ENCODE measurements around the gene KRT86.

Gene KRT86

GRCh38 chr12:52318241-52318990 lies 44.0 kb downstream of the KRT86 start:
- DNase-seq, result no peak

GRCh38 chr12:52319097-52319496 lies 44.7 kb downstream of the KRT86 start:
- peak; percentile 85 for DNase-seq

- DNase-seq, result no peak
Measured at GRCh38 chr12:52320784-52321400, 46.4 kb downstream of the KRT86 start, which contains the start of gene KRT83. Gene KRT83 (minus strand): TSS chr12:52321398. CDS start chr12:52321335, 63 bp downstream.

GRCh38 chr12:52321418-52321817 lies 47.0 kb downstream of the KRT86 start:
- peak; percentile 32 for DNase-seq

- DNase-seq, result no peak
Measured at GRCh38 chr12:52322069-52322468, 47.6 kb downstream of the KRT86 start.

- DNase-seq, result no peak
Measured at GRCh38 chr12:52323001-52323400, 48.6 kb downstream of the KRT86 start.

- no peak for DNase-seq
Measured at GRCh38 chr12:52323416-52324152, 49.1 kb downstream of the KRT86 start.

- no peak for DNase-seq
Measured at GRCh38 chr12:52324153-52324444, 49.7 kb downstream of the KRT86 start.

- DNase-seq, result peak; percentile 96
Measured at GRCh38 chr12:52327052-52327829, 52.8 kb downstream of the KRT86 start.

- DNase-seq, result no peak
Measured at GRCh38 chr12:52327830-52328500, 53.5 kb downstream of the KRT86 start.

GRCh38 chr12:52331039-52331438 lies 56.6 kb downstream of the KRT86 start:
- no peak for DNase-seq

GRCh38 chr12:52331833-52332232 lies 57.4 kb downstream of the KRT86 start:
- no peak for DNase-seq

GRCh38 chr12:52332381-52332780 lies 57.9 kb downstream of the KRT86 start:
- no peak for DNase-seq

- DNase-seq, result no peak
Measured at GRCh38 chr12:52333321-52333720, 58.9 kb downstream of the KRT86 start.

- no peak for DNase-seq
Measured at GRCh38 chr12:52334185-52334584, 59.7 kb downstream of the KRT86 start.

- DNase-seq, result peak; percentile 88
Measured at GRCh38 chr12:52335598-52336262, 61.3 kb downstream of the KRT86 start.

- no peak for DNase-seq
Measured at GRCh38 chr12:52336641-52337040, 62.2 kb downstream of the KRT86 start.

GRCh38 chr12:52337054-52337453 lies 62.6 kb downstream of the KRT86 start:
- DNase-seq, result no peak

GRCh38 chr12:52338241-52338960 lies 64.0 kb downstream of the KRT86 start:
- no peak for DNase-seq

GRCh38 chr12:52341066-52341580 lies 66.7 kb downstream of the KRT86 start:
- no peak for DNase-seq

Data from RPMI8226 (cell line).